ENCODE measurements around the gene VAMP4.

Gene VAMP4

GRCh38 chr1:171654942-171655745 lies 86.7 kb downstream of the VAMP4 start:
- H3K36me3 Mint-ChIP-seq (ENCODE audit: low read depth): no peaks in the 10 kb centered on the region
- peak overlapping the region; percentile 63 for H3K4me3 Mint-ChIP-seq
- H3K4me1 Mint-ChIP-seq (ENCODE audit: low read depth): peaks cover 8% of the 10 kb centered on the region
- no peaks in the 10 kb centered on the region for H3K9me3 Mint-ChIP-seq
- no peak overlapping the region for H3K27ac Mint-ChIP-seq
- H3K27me3 Mint-ChIP-seq: peaks cover 21% of the 10 kb centered on the region

- Mint-ChIP-seq H3K4me3 (no peak overlapping the region), H3K9me3 (no peaks in the 10 kb centered on the region)
These were observed 87.5 kb downstream of the VAMP4 start for GRCh38 chr1:171654201-171654941.

GRCh38 chr1:171653796-171654195 lies 88.1 kb downstream of the VAMP4 start:
- Mint-ChIP-seq H3K4me3 (no peak overlapping the region), H3K36me3 (ENCODE audit: low read depth) (no peaks in the 10 kb centered on the region), H3K9me3 (no peaks in the 10 kb centered on the region), H3K27ac (no peak overlapping the region), H3K4me1 (ENCODE audit: low read depth) (peaks cover 8% of the 10 kb centered on the region), H3K27me3 (peaks cover 21% of the 10 kb centered on the region)

More at GRCh38 chr1:171654201-171654941, 87.5 kb downstream of the VAMP4 start:
- Mint-ChIP-seq H3K36me3 (ENCODE audit: low read depth) (no peaks in the 10 kb centered on the region), H3K27ac (no peak overlapping the region), H3K27me3 (peaks cover 21% of the 10 kb centered on the region), H3K4me1 (ENCODE audit: low read depth) (peaks cover 8% of the 10 kb centered on the region)

- Mint-ChIP-seq H3K9me3 (no peaks in the 10 kb centered on the region), H3K4me1 (ENCODE audit: low read depth) (peaks cover 8% of the 10 kb centered on the region), H3K27me3 (peaks cover 18% of the 10 kb centered on the region), H3K36me3 (ENCODE audit: low read depth) (no peaks in the 10 kb centered on the region), H3K27ac (no peak within 1 kb of the TSS), H3K4me3 (no peak within 1 kb of the TSS)
These were observed 89.5 kb downstream of the VAMP4 start, which contains the start of gene MYOC for GRCh38 chr1:171652234-171652822. Gene MYOC (minus strand): TSS chr1:171652688. CDS start chr1:171652611, 77 bp downstream.
